OCI-LY7 (cell line): ENCODE measurements around the gene IQCK. TPM values are rescaled to one million over a fixed set of nuclear protein-coding genes. Genes with fewer than 3 reads are reported as not detected.
"Not testable (repeated sequence)": the region's sequence is repeated elsewhere in the genome, so short reads cannot be mapped to it uniquely, and the experiment has no call there.

ENCODE experiments used
- BruUV-seq: library from RNA; stranded (reverse); fragments of 400-500 nt; replicated peaks from 2 replicates; lab custom pipeline; 2021; lab: Mats Ljungman, UMichigan
- CTCF ChIA-PET: fragments of 300-600 bp; sonication (Branson Sonifier 250); formaldehyde crosslinking; loops from one replicate; lab custom pipeline; 2022; ENCODE audit warnings: antibody characterized with exemption; ENCODE audit not compliant: unreplicated experiment; lab: Charles Lee
- POLR2A ChIA-PET: fragments of 300-600 bp; sonication (Branson Sonifier 250); formaldehyde crosslinking; loops from one replicate; lab custom pipeline; 2022; ENCODE audit warnings: antibody characterized with exemption; lab: Charles Lee
- DNase-seq: peaks from one replicate; pipeline ENCODE4 v3.0.0-alpha.2; 2015; ENCODE audit warnings: low spot score
- H2AFZ ChIP-seq: fragments of 200-600 bp; sonication (generic), shearing (Covaris generic); 2 replicates; pipeline ENCODE4 v1.6.1; 2014; ENCODE audit warnings: mild to moderate bottlenecking, antibody characterized with exemption, low read length, moderate library complexity
- H3K27ac ChIP-seq: fragments of 200-600 bp; sonication (generic); 2 replicates; pipeline ENCODE4 v1.5.1; 2014; ENCODE audit warnings: mixed run types, low read depth, mild to moderate bottlenecking, moderate library complexity, low read length, inconsistent platforms; ENCODE audit not compliant: poor library complexity, severe bottlenecking
- H3K36me3 ChIP-seq: fragments of 200-600 bp; sonication (generic); 2 replicates; pipeline ENCODE4 v1.6.1; 2014; ENCODE audit warnings: mild to moderate bottlenecking, antibody characterized with exemption, low read length, moderate library complexity, mixed read lengths; ENCODE audit not compliant: insufficient read depth
- H3K4me1 ChIP-seq: fragments of 200-600 bp; sonication (generic); 2 replicates; pipeline ENCODE4 v1.5.1; 2014; ENCODE audit warnings: mild to moderate bottlenecking, low read length; ENCODE audit not compliant: insufficient read depth, poor library complexity, severe bottlenecking
- H3K4me2 ChIP-seq: fragments of 200-600 bp; sonication (generic); 2 replicates; pipeline ENCODE4 v1.6.1; 2014; ENCODE audit warnings: mild to moderate bottlenecking, low read length
- H3K4me3 ChIP-seq: fragments of 200-600 bp; sonication (generic); 2 replicates; pipeline ENCODE4 v1.5.1; 2014; ENCODE audit warnings: mild to moderate bottlenecking, low read depth, low read length; ENCODE audit not compliant: poor library complexity, severe bottlenecking
- H3K79me2 ChIP-seq: fragments of 200-600 bp; sonication (generic); 2 replicates; pipeline ENCODE4 v1.6.1; 2016; ENCODE audit warnings: low read depth, mild to moderate bottlenecking, low read length, moderate library complexity, mixed read lengths; ENCODE audit not compliant: insufficient read depth
- H3K9me2 ChIP-seq: fragments of 200-600 bp; sonication (generic); 2 replicates; pipeline ENCODE4 v1.6.1; 2016; ENCODE audit warnings: mild to moderate bottlenecking, low read length, mixed read lengths; ENCODE audit not compliant: insufficient read depth
- H3K9me3 ChIP-seq: fragments of 200-600 bp; sonication (generic); 2 replicates; pipeline ENCODE4 v1.6.1; 2014; ENCODE audit warnings: mild to moderate bottlenecking, mixed run types, low read length, mixed read lengths
- H4K20me1 ChIP-seq: fragments of 200-600 bp; sonication (generic); 2 replicates; pipeline ENCODE4 v1.6.1; 2014; ENCODE audit warnings: mild to moderate bottlenecking, antibody characterized with exemption, low read length, moderate library complexity, mixed read lengths; ENCODE audit not compliant: insufficient read depth
- CTCF ChIP-seq: fragments of 200-600 bp; sonication (generic); conservative IDR thresholded peaks from 2 replicates; pipeline ENCODE4 v1.5.1; 2014; ENCODE audit warnings: mild to moderate bottlenecking, antibody characterized with exemption, low read length, moderate library complexity, mixed read lengths
- EZH2phosphoT487 ChIP-seq: fragments of 200-600 bp; sonication (generic); IDR thresholded peaks from 2 replicates; pipeline ENCODE4 v1.6.1; 2018; ENCODE audit warnings: low read depth, borderline replicate concordance, mild to moderate bottlenecking, mixed run types, antibody characterized with exemption, low read length, moderate library complexity, mixed read lengths
- intact Hi-C: fragments of 100-400 bp; cut with micrococcal nuclease; formaldehyde crosslinking; loops from one replicate; pipeline ENCODE4 v1.10.0; 2022; ENCODE audit not compliant: unreplicated experiment
- total RNA-seq, 2 experiments: library from RNA; depleted of rRNA in 1 of 2; stranded (reverse); fragments of >200 nt in 1 of 2; shearing (Covaris generic) in 1 of 2; gene quantifications; 2 replicates each; pipeline ENCODE4 v1.2.3, GENCODE V29; 2014 to 2022

IQCK gene
- total RNA-seq, 2 experiments from 2014 or later: 2.2 to 4.3 TPM

- Histone ChIP-seq H3K9me3 (no peaks in the 10 kb centered on the region), H3K4me3 (peak overlapping the region; percentile 88), H3K79me2 (peaks cover 43% of the 10 kb centered on the region), H3K4me1 (peaks cover 19% of the 10 kb centered on the region), H2AFZ (no peak overlapping the region), H3K36me3 (peaks cover 39% of the 10 kb centered on the region), H4K20me1 (peaks cover 14% of the 10 kb centered on the region), H3K27ac (no peak overlapping the region), H3K9me2 (no peaks in the 10 kb centered on the region), H3K4me2 (peak overlapping the region; percentile 75)
- ChIA-PET POLR2A (no interaction called here), CTCF (no interaction called here)
- no peak for DNase-seq
- no peak for TF ChIP-seq CTCF
- TF ChIP-seq EZH2phosphoT487: no peak
- intact Hi-C loops: loop anchor here (5.0 kb wide), 1 partner anchor 159 kb away; the partner anchor contains the start of gene VPS35L
- BruUV-seq: no TSS peak
These were observed 1.9 kb upstream of the IQCK start for GRCh38 chr16:19716183-19716582.

- H3K9me3 ChIP-seq, H2AFZ ChIP-seq, CTCF ChIA-PET, POLR2A ChIA-PET, H3K9me2 ChIP-seq, H3K27ac ChIP-seq, DNase-seq, BruUV-seq: not testable (repeated sequence)
- intact Hi-C loops: loop anchor here (5.0 kb wide), 1 partner anchor 159 kb away; the partner anchor contains the start of gene VPS35L
- Histone ChIP-seq H3K4me1 (peaks cover 19% of the 10 kb centered on the region), H3K4me2 (peak overlapping the region; percentile 75), H3K4me3 (peak overlapping the region; percentile 88), H4K20me1 (peaks cover 14% of the 10 kb centered on the region), H3K36me3 (peaks cover 34% of the 10 kb centered on the region), H3K79me2 (peaks cover 43% of the 10 kb centered on the region)
These were observed 1.3 kb upstream of the IQCK start for GRCh38 chr16:19716728-19717127.

GRCh38 chr16:19717314-19717713, 757 bp upstream of the IQCK start:
- peak; percentile 11 for DNase-seq
- ChIA-PET CTCF (no interaction called here), POLR2A (no interaction called here)
- Histone ChIP-seq H2AFZ (peak overlapping the region; percentile 67), H4K20me1 (peaks cover 8% of the 10 kb centered on the region), H3K27ac (peak overlapping the region; percentile 33), H3K79me2 (peaks cover 43% of the 10 kb centered on the region), H3K9me3 (no peaks in the 10 kb centered on the region), H3K4me3 (peak overlapping the region; percentile 88), H3K4me1 (peaks cover 19% of the 10 kb centered on the region), H3K36me3 (peaks cover 28% of the 10 kb centered on the region), H3K4me2 (peak overlapping the region; percentile 75), H3K9me2 (no peaks in the 10 kb centered on the region)
- intact Hi-C loops: loop anchor here (5.0 kb wide), 1 partner anchor 160 kb away; the partner anchor contains the start of gene VPS35L
- TF ChIP-seq EZH2phosphoT487 (no peak), CTCF (no peak)
- no TSS peak for BruUV-seq
